ENCODE data around the gene ISYNA1. TPM values are rescaled to one million over a fixed set of nuclear protein-coding genes. Genes with fewer than 3 reads are reported as not detected.

The ISYNA1 gene
- total and polyA plus RNA-seq, 10 of the 15 experiments (the other 5 are each of a cell fraction or from before 2014, with no cell fraction given) = 1.9 to 37.0 (median 9.1) TPM

- no peak for TF ChIP-seq EZH2 (IDR thresholded peaks at IDR 0.05; ENCODE audit: borderline replicate concordance, control insufficient read depth, low read depth, low read length)
- TF ChIP-seq TARDBP (IDR thresholded peaks at IDR 0.05; ENCODE audit: borderline replicate concordance) = no peak
Measured at GRCh38 chr19:18432275-18433014, 5.5 kb downstream of the ISYNA1 start (continued).

GRCh38 chr19:18431351-18432197, 6.4 kb downstream of the ISYNA1 start:
- 91% methylated on average over 18 of the region's 34 CpGs for WGBS (ENCODE audit: insufficient coverage, insufficient replicate concordance, low lambda C conversion rate, missing lambda C conversion rate)
- intact Hi-C loops (cut with micrococcal nuclease; ENCODE audit: unreplicated experiment) = no loop called here
- Histone ChIP-seq H3K79me2 (ENCODE audit: control insufficient read depth, insufficient read depth, low read length) (peaks cover 8% of the 10 kb centered on the region), H3K4me1 (ENCODE audit: control insufficient read depth, insufficient read depth, low read length) (peaks cover 35% of the 10 kb centered on the region), H3K27me3 (replicated peaks in 1 of 2; ENCODE audit: control insufficient read depth in 2 of 2, insufficient read depth in 2 of 2, low read length in 1 of 2) (no peaks in the 10 kb centered on the region), H3K4me3 (no peak overlapping the region), H3K36me3 (ENCODE audit: control insufficient read depth in 2 of 2, insufficient read depth in 2 of 2, low read length in 1 of 2) (peaks cover 0 to 7% of the 10 kb centered on the region in 2 experiments; a peak in 3 of 4 replicates), H3K9me3 (replicated peaks; ENCODE audit: control insufficient read depth, insufficient read depth, low read length) (no peaks in the 10 kb centered on the region; the same call in 2 of the 3 replicates), H4K20me1 (ENCODE audit: control insufficient read depth, insufficient read depth) (no peaks in the 10 kb centered on the region; the same call in 1 of the 2 replicates), H2AFZ (ENCODE audit: control insufficient read depth, low read depth, low read length) (no peak overlapping the region), H3K9ac (ENCODE audit: control insufficient read depth, insufficient read depth, low read length) (no peak overlapping the region; the same call in 1 of the 2 replicates), H3K4me2 (ENCODE audit: control insufficient read depth, insufficient read depth) (peak overlapping the region; percentile 97; the same call in 1 of the 2 replicates), H3K27ac (ENCODE audit: control insufficient read depth, insufficient read depth) (no peak overlapping the region)
- POLR2A ChIA-PET = interaction anchor here (0.6 to 1.4 kb wide), 2 partner anchors 11 to 251 kb away, joined by 4 to 6 read pairs; no protein-coding TSS in a partner anchor
- FAIRE-seq (no peak), DNase-seq (ENCODE audit: low read depth, low spot score) (no peak), ATAC-seq (no peak)
- RAD21 ChIA-PET (ENCODE audit: unreplicated experiment) = no interaction called here
- TF ChIP-seq ZBED1 (IDR thresholded peaks at IDR 0.05; ENCODE audit: borderline replicate concordance) (no peak), POLR2A (IDR thresholded peaks at IDR 0.05; ENCODE audit: low read depth, low read length) (0 out of 2 replicates have a peak, but pooled peaks have one; percentile 9)
- BruUV-seq (replicated peaks) = no TSS peak
- in situ Hi-C loops (cut with MboI) = no loop called here
- SMC1A ChIA-PET (ENCODE audit: uncharacterized antibody, unreplicated experiment) = no interaction called here
- CTCF ChIA-PET = interaction anchor here (0.7 to 1.4 kb wide), 2 partner anchors 13 to 21 kb away, joined by 3 to 5 read pairs; partner anchors contain the start of gene SSBP4
